Upper lobe of left lung (tissue), 4 donors: Measurements from ENCODE around the gene BSPH1.

ENCODE experiments used
- POLR2A ChIP-seq, 4 donors: fragments of 450-650 bp; IDR thresholded peaks; one replicate each; pipeline ENCODE4 v1.5.1; 2016 to 2017; ENCODE audit warnings: antibody characterized with exemption in 4 of 4, mild to moderate bottlenecking in 2 of 4
- POLR2AphosphoS5 ChIP-seq, 2 donors: sonication (generic); formaldehyde crosslinking; IDR thresholded peaks; one replicate each; pipeline ENCODE4 v1.5.1; 2017; ENCODE audit warnings: antibody characterized with exemption in 2 of 2
- TF ChIP-seq, protein P1 (sequence below), 6 experiments: fragments of 450-650 bp in 4 of 6; fragments of 200-600 bp in 2 of 6; sonication (generic) in 2 of 6; IDR thresholded peaks; one replicate each; pipeline ENCODE4 v1.5.1; 2016 to 2019; ENCODE audit warnings: antibody characterized with exemption in 6 of 6

DNA sequence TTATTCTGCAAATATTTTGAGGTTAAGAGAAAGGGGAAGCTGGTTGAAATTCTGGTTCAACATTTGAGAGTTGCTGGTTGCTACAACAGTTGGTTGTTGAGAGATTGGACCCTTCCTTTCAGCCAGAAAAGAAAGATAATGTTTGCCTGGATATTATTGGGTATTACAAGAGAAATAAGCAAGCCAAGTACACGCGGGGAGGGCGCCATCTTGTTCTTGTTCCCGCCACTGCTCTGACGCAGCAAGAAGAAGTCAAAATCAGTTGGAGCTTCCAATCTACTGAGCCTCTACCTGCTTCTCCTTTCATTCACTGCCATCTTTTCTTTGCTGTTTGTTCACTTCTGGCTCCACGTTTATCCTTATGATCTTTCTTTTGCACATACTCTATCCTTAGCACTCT, 18.4 kb downstream of the BSPH1 start:
- TF ChIP-seq, protein P1, sequence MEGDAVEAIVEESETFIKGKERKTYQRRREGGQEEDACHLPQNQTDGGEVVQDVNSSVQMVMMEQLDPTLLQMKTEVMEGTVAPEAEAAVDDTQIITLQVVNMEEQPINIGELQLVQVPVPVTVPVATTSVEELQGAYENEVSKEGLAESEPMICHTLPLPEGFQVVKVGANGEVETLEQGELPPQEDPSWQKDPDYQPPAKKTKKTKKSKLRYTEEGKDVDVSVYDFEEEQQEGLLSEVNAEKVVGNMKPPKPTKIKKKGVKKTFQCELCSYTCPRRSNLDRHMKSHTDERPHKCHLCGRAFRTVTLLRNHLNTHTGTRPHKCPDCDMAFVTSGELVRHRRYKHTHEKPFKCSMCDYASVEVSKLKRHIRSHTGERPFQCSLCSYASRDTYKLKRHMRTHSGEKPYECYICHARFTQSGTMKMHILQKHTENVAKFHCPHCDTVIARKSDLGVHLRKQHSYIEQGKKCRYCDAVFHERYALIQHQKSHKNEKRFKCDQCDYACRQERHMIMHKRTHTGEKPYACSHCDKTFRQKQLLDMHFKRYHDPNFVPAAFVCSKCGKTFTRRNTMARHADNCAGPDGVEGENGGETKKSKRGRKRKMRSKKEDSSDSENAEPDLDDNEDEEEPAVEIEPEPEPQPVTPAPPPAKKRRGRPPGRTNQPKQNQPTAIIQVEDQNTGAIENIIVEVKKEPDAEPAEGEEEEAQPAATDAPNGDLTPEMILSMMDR (IDR thresholded peaks at IDR 0.05): no peak
- no peak for TF ChIP-seq POLR2A (IDR thresholded peaks at IDR 0.05)
- no peak for TF ChIP-seq POLR2AphosphoS5 (IDR thresholded peaks at IDR 0.05)
